Natural killer cell (primary cell): ENCODE measurements around the gene LPO. TPM values are rescaled to one million over a fixed set of nuclear protein-coding genes. Genes with fewer than 3 reads are reported as not detected.

Source experiments
- ATAC-seq, 3 donors: fragments of 150-1000 bp in 2 of 3; fragments of 200-7000 bp in 1 of 3; cut with Tn5 transposase; 1 replicate in 1 of 3; 2 replicates in 2 of 3; pipeline ENCODE4 v1.10.0; 2021; ENCODE audit warnings: mild to moderate bottlenecking in 2 of 3, moderate library complexity in 2 of 3
- DNase-seq, 2 donors: peaks; one replicate each; pipeline versions ENCODE4 v3.0.0 to v3.0.0-alpha.2; 2013 to 2021; ENCODE audit warnings: mixed read lengths in 1 of 2
- H3K27ac ChIP-seq: one replicate; pipeline ENCODE4 v1.5.1; 2013; ENCODE audit warnings: mild to moderate bottlenecking, low read length
- H3K27me3 ChIP-seq: one replicate; pipeline ENCODE4 v1.6.1; 2013; ENCODE audit warnings: low read length; ENCODE audit not compliant: control insufficient read depth, insufficient read depth
- H3K36me3 ChIP-seq: one replicate; pipeline ENCODE4 v1.6.1; 2013; ENCODE audit warnings: low read length; ENCODE audit not compliant: control insufficient read depth, insufficient read depth
- H3K4me1 ChIP-seq: one replicate; pipeline ENCODE4 v1.6.1; 2013; ENCODE audit warnings: low read length; ENCODE audit not compliant: control insufficient read depth, insufficient read depth
- H3K4me3 ChIP-seq: one replicate; pipeline ENCODE4 v1.5.1; 2013; ENCODE audit warnings: low read length
- H3K9me3 ChIP-seq: one replicate; pipeline ENCODE4 v1.6.1; 2013; ENCODE audit warnings: low read length; ENCODE audit not compliant: control insufficient read depth, insufficient read depth
- H3K27ac Mint-ChIP-seq, 2 donors: one replicate each; pipeline ENCODE4 v1.8.0; 2022; ENCODE audit warnings: mild to moderate bottlenecking in 2 of 2, mixed read lengths in 2 of 2, moderate library complexity in 1 of 2
- H3K27me3 Mint-ChIP-seq, 2 donors: one replicate each; pipeline ENCODE4 v1.8.0; 2022; ENCODE audit warnings: low read depth in 2 of 2, mixed read lengths in 2 of 2
- H3K36me3 Mint-ChIP-seq: one replicate; pipeline ENCODE4 v1.8.0; 2022; ENCODE audit warnings: mixed read lengths
- H3K4me1 Mint-ChIP-seq, 2 donors: one replicate each; pipeline ENCODE4 v1.8.0; 2022; ENCODE audit warnings: mixed read lengths in 2 of 2
- H3K4me3 Mint-ChIP-seq: one replicate; pipeline ENCODE4 v1.8.0; 2022; ENCODE audit warnings: mild to moderate bottlenecking, moderate library complexity, mixed read lengths
- H3K9me3 Mint-ChIP-seq, 2 donors: one replicate each; pipeline ENCODE4 v1.8.0; 2022; ENCODE audit warnings: mixed read lengths in 2 of 2
- CTCF ChIP-seq: fragments of 200-600 bp; IDR thresholded peaks from one replicate; pipeline ENCODE4 v1.8.0; 2022; ENCODE audit warnings: antibody characterized with exemption
- WGBS: methylation state at CpG from one replicate; pipeline ENCODE4 v1.1.7; 2013; ENCODE audit warnings: missing lambda C conversion rate; ENCODE audit not compliant: insufficient coverage; 5-methylcytosine and 5-hydroxymethylcytosine counted together
- intact Hi-C: fragments of 100-400 bp; cut with micrococcal nuclease; formaldehyde crosslinking; loops from one replicate; pipeline ENCODE4 v1.14.2; 2022
- total RNA-seq, 4 donors: library from RNA; stranded (reverse); fragments of 120-200 nt in 1 of 4; gene quantifications; one replicate each; pipeline versions ENCODE4 v1.2.3 to v1.2.4, GENCODE V29; 2013 to 2022

The LPO gene
- total RNA-seq, 3 donors from 2014 or later (not counting 1 experiment from before 2014, with no cell fraction given): not detected

GRCh38 chr17:58196610-58197009, 41.8 kb upstream of the LPO start:
- H3K9me3 Mint-ChIP-seq: no peaks in the 10 kb centered on the region
- no peak overlapping the region for H3K4me3 Mint-ChIP-seq
- peaks cover 3% of the 10 kb centered on the region for H3K27me3 ChIP-seq
- intact Hi-C loops: no loop called here
- no peaks in the 10 kb centered on the region for H3K36me3 ChIP-seq
- ATAC-seq: no peak
- no peak overlapping the region for H3K4me3 ChIP-seq
- no peak for TF ChIP-seq CTCF
- H3K9me3 ChIP-seq: no peaks in the 10 kb centered on the region
- peaks cover 0 to 15% of the 10 kb centered on the region in 2 donors for H3K27me3 Mint-ChIP-seq
- H3K27ac Mint-ChIP-seq: no peak overlapping the region
- H3K36me3 Mint-ChIP-seq: no peaks in the 10 kb centered on the region
- H3K4me1 Mint-ChIP-seq: peaks cover 0 to 4% of the 10 kb centered on the region in 2 donors
- no peak overlapping the region for H3K27ac ChIP-seq
- no peak for DNase-seq
- 76% methylated on average over 6 of the region's 7 CpGs for WGBS
- no peaks in the 10 kb centered on the region for H3K4me1 ChIP-seq

- ATAC-seq: peak; percentile 72 to 85 (median 81)
- TF ChIP-seq CTCF: peak; percentile 65
- no peaks in the 10 kb centered on the region for H3K4me1 ChIP-seq
- no peak overlapping the region for H3K27ac ChIP-seq
- H3K36me3 Mint-ChIP-seq: no peaks in the 10 kb centered on the region
- H3K27me3 Mint-ChIP-seq: peaks cover 0 to 12% of the 10 kb centered on the region in 2 donors
- WGBS: 47% methylated on average over 14 of the region's 14 CpGs
- H3K9me3 ChIP-seq: no peaks in the 10 kb centered on the region
- H3K4me1 Mint-ChIP-seq: peaks cover 0 to 4% of the 10 kb centered on the region in 2 donors
- peaks cover 3% of the 10 kb centered on the region for H3K27me3 ChIP-seq
- peak; percentile 50 to 71 for DNase-seq
- no peak overlapping the region for H3K27ac Mint-ChIP-seq
- no peak overlapping the region for H3K4me3 ChIP-seq
- H3K36me3 ChIP-seq: no peaks in the 10 kb centered on the region
- intact Hi-C loops: no loop called here
- H3K4me3 Mint-ChIP-seq: no peak overlapping the region
- H3K9me3 Mint-ChIP-seq: no peaks in the 10 kb centered on the region
These were observed 38.3 kb upstream of the LPO start for GRCh38 chr17:58200024-58200633.

DNA sequence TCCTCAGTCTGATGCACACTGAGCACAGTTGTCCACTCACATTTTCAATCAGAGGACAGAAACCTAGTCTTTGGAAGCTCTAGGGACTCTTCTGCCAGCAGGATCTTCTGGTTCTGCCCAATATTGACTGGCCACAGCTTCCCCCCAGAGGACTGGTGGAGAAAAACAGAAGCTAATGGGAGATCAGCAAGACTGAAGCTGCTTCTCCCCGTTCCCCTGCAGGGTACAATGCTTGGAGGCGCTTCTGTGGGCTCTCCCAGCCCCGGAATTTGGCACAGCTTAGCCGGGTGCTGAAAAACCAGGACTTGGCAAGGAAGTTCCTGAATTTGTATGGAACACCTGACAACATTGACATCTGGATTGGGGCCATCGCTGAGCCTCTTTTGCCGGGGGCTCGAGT, 35.5 kb upstream of the LPO start:
- Mint-ChIP-seq H3K4me1 (peaks cover 0 to 4% of the 10 kb centered on the region in 2 donors), H3K27me3 (peaks cover 0 to 7% of the 10 kb centered on the region in 2 donors), H3K27ac (no peak overlapping the region), H3K4me3 (no peak overlapping the region), H3K9me3 (no peaks in the 10 kb centered on the region), H3K36me3 (no peaks in the 10 kb centered on the region)
- Histone ChIP-seq H3K4me1 (no peaks in the 10 kb centered on the region), H3K36me3 (peaks cover 5% of the 10 kb centered on the region), H3K27me3 (peaks cover 3% of the 10 kb centered on the region), H3K27ac (no peak overlapping the region), H3K4me3 (no peak overlapping the region), H3K9me3 (no peaks in the 10 kb centered on the region)
- DNase-seq (no peak), ATAC-seq (no peak)
- WGBS: 91% methylated on average over 7 of the region's 7 CpGs
- TF ChIP-seq CTCF: no peak
- intact Hi-C loops: no loop called here

- DNase-seq: no peak
- no peaks in the 10 kb centered on the region for H3K9me3 ChIP-seq
- Mint-ChIP-seq H3K36me3 (peaks cover 4% of the 10 kb centered on the region), H3K4me1 (peaks cover 0 to 4% of the 10 kb centered on the region in 2 donors), H3K27ac (no peak overlapping the region), H3K27me3 (peaks cover 0 to 3% of the 10 kb centered on the region in 2 donors), H3K4me3 (no peak overlapping the region), H3K9me3 (no peaks in the 10 kb centered on the region)
- H3K27me3 ChIP-seq: no peaks in the 10 kb centered on the region
- H3K4me3 ChIP-seq: no peak overlapping the region
- 95% methylated on average over 5 of the region's 5 CpGs for WGBS
- no peak overlapping the region for H3K27ac ChIP-seq
- H3K4me1 ChIP-seq: no peaks in the 10 kb centered on the region
- intact Hi-C loops: no loop called here
- ATAC-seq: no peak
- TF ChIP-seq CTCF: no peak
- peaks cover 7% of the 10 kb centered on the region for H3K36me3 ChIP-seq
These were observed 33.6 kb upstream of the LPO start for GRCh38 chr17:58204796-58205195.
